HUES6 (cell line): ENCODE results near the gene MLF2.

ENCODE experiments used
- H3K27ac ChIP-seq: 2 replicates; pipeline ENCODE4 v1.7.0; 2013; ENCODE audit warnings: low read depth, mild to moderate bottlenecking, low read length, inconsistent platforms
- H3K27me3 ChIP-seq: 2 replicates; pipeline ENCODE4 v1.6.1; 2013; ENCODE audit warnings: low read length; ENCODE audit not compliant: control insufficient read depth, insufficient read depth
- H3K36me3 ChIP-seq: 2 replicates; pipeline ENCODE4 v1.6.1; 2013; ENCODE audit warnings: low read length; ENCODE audit not compliant: control insufficient read depth, insufficient read depth
- H3K4me1 ChIP-seq: 2 replicates; pipeline ENCODE4 v1.6.1; 2013; ENCODE audit warnings: low read length; ENCODE audit not compliant: control insufficient read depth, insufficient read depth
- H3K4me3 ChIP-seq: 2 replicates; pipeline ENCODE4 v1.5.1; 2013; ENCODE audit warnings: low read depth, low read length
- H3K9ac ChIP-seq: one replicate; pipeline ENCODE4 v1.6.1; 2013; ENCODE audit warnings: mild to moderate bottlenecking, low read length
- H3K9me3 ChIP-seq: 2 replicates; pipeline ENCODE4 v1.6.1; 2013; ENCODE audit warnings: low read depth, low read length; ENCODE audit not compliant: control insufficient read depth, insufficient read depth

Gene MLF2

GRCh38 chr12:6699989-6700645, 52.8 kb downstream of the MLF2 start:
- Histone ChIP-seq H3K4me3 (peak overlapping the region; percentile 84), H3K36me3 (no peaks in the 10 kb centered on the region), H3K9ac (peak overlapping the region; percentile 27), H3K27ac (no peak overlapping the region), H3K9me3 (no peaks in the 10 kb centered on the region), H3K4me1 (peaks cover 21% of the 10 kb centered on the region), H3K27me3 (peaks cover 30% of the 10 kb centered on the region)

- peak overlapping the region; percentile 84 for H3K4me3 ChIP-seq
- H3K27me3 ChIP-seq = peaks cover 30% of the 10 kb centered on the region
- no peaks in the 10 kb centered on the region for H3K9me3 ChIP-seq
- H3K9ac ChIP-seq = no peak overlapping the region
- peaks cover 2% of the 10 kb centered on the region; the same call in 1 of the 2 replicates for H3K36me3 ChIP-seq
- H3K4me1 ChIP-seq = peaks cover 21% of the 10 kb centered on the region
- H3K27ac ChIP-seq = no peak overlapping the region
Measured at GRCh38 chr12:6699259-6699988, 53.5 kb downstream of the MLF2 start.

DNA sequence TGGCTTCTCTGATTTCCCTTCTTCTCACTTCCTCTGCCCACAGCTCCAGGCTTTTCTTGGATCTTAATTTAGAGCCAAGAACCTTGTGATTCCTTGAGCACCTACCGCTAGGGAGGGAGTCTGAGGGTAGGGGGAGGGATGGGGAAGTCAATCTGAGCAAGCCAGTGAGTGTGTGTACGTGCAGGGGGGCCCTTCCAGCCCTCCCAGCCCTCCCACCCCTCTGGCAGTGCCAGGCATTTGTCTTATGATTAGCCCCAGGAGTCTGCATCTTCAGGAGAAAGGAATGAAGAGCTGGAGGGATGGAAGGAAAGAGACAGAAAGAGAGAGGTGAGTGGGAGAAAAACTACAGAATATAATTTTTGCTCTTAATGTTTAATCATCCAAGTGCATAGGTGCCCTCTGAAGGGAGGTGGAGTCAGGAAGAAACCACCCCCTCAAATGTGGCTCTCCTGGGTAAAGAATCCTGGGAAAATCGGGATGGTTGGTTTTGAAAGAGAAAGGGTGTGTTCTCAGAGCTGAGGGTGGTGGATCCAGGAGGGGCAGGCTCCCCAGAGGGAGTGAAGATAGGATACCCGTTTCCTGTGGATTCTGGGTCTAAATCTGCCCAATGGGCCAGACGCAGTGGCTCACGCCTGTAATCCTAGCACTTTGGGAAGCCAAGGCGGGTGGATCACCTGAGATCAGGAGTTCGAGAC, 54.4 kb downstream of the MLF2 start:
- no peaks in the 10 kb centered on the region for H3K9me3 ChIP-seq
- H3K27me3 ChIP-seq = peaks cover 30% of the 10 kb centered on the region
- H3K27ac ChIP-seq = no peak overlapping the region
- H3K36me3 ChIP-seq = peaks cover 3% of the 10 kb centered on the region; the same call in 1 of the 2 replicates
- H3K9ac ChIP-seq = no peak overlapping the region
- peak overlapping the region; percentile 12 for H3K4me3 ChIP-seq
- peaks cover 17% of the 10 kb centered on the region for H3K4me1 ChIP-seq
